HAP-1 (cell line): ENCODE measurements around the gene ATP6V1B1.

Experiments
- DNase-seq, 2 experiments: peaks; one replicate each; pipeline ENCODE4 v3.0.0-alpha.2; 2016 to 2020; ENCODE audit warnings: low spot score in 2 of 2
- H3K27me3 ChIP-seq: fragments of 250-450 bp; sonication (Bioruptor Pico); 2 replicates; pipeline ENCODE4 v1.5.1; 2020; ENCODE audit warnings: low read depth, mild to moderate bottlenecking, moderate library complexity
- H3K36me3 ChIP-seq: fragments of 250-450 bp; sonication (Bioruptor Pico); replicated peaks from 2 replicates; pipeline ENCODE4 v1.5.1; 2020; ENCODE audit warnings: mild to moderate bottlenecking
- H3K4me1 ChIP-seq: fragments of 250-450 bp; sonication (Bioruptor Pico); 2 replicates; pipeline ENCODE4 v1.5.1; 2020; ENCODE audit warnings: mild to moderate bottlenecking
- H3K4me3 ChIP-seq: fragments of 250-450 bp; sonication (Bioruptor Pico); 2 replicates; pipeline ENCODE4 v1.5.1; 2020; ENCODE audit warnings: mild to moderate bottlenecking, moderate library complexity
- H3K9me3 ChIP-seq: fragments of 250-450 bp; sonication (Bioruptor Pico); 2 replicates; pipeline ENCODE4 v1.5.1; 2020; ENCODE audit warnings: mild to moderate bottlenecking, moderate library complexity
- in situ Hi-C: fragments of 300-500 bp; cut with MboI; formaldehyde crosslinking; loops from 3 replicates; pipeline ENCODE4 v1.14.3; 2020; ENCODE audit warnings: low sequenced_read_pairs, inconsistent platforms, mixed read lengths

The ATP6V1B1 gene

GRCh38 chr2:70965506-70965905 lies 29.8 kb downstream of the ATP6V1B1 start:
- H3K9me3 ChIP-seq: no peaks in the 10 kb centered on the region
- H3K4me3 ChIP-seq: peak overlapping the region; percentile 37
- in situ Hi-C loops: no loop called here
- no peaks in the 10 kb centered on the region for H3K4me1 ChIP-seq
- DNase-seq: no peak
- no peaks in the 10 kb centered on the region for H3K36me3 ChIP-seq
- H3K27me3 ChIP-seq: peaks cover 5% of the 10 kb centered on the region

GRCh38 chr2:70966681-70967080 lies 31.0 kb downstream of the ATP6V1B1 start:
- no peak overlapping the region for H3K4me3 ChIP-seq
- H3K4me1 ChIP-seq: no peaks in the 10 kb centered on the region
- DNase-seq: no peak
- H3K27me3 ChIP-seq: peaks cover 9% of the 10 kb centered on the region
- no peaks in the 10 kb centered on the region for H3K9me3 ChIP-seq
- in situ Hi-C loops: no loop called here
- no peaks in the 10 kb centered on the region for H3K36me3 ChIP-seq

- no peaks in the 10 kb centered on the region for H3K4me1 ChIP-seq
- no peaks in the 10 kb centered on the region for H3K36me3 ChIP-seq
- H3K27me3 ChIP-seq: peaks cover 9% of the 10 kb centered on the region
- H3K4me3 ChIP-seq: no peak overlapping the region
- DNase-seq: no peak
- in situ Hi-C loops: no loop called here
- H3K9me3 ChIP-seq: no peaks in the 10 kb centered on the region
Measured at GRCh38 chr2:70967189-70967588, 31.5 kb downstream of the ATP6V1B1 start.

- DNase-seq: no peak
- H3K4me3 ChIP-seq: no peak overlapping the region
- no peaks in the 10 kb centered on the region for H3K9me3 ChIP-seq
- H3K27me3 ChIP-seq: peaks cover 11% of the 10 kb centered on the region
- in situ Hi-C loops: no loop called here
- H3K36me3 ChIP-seq: no peaks in the 10 kb centered on the region
- peaks cover 4% of the 10 kb centered on the region for H3K4me1 ChIP-seq
Measured at GRCh38 chr2:70974592-70974991, 38.9 kb downstream of the ATP6V1B1 start.

GRCh38 chr2:70975237-70975636 lies 39.5 kb downstream of the ATP6V1B1 start:
- H3K4me1 ChIP-seq: peaks cover 4% of the 10 kb centered on the region
- no peaks in the 10 kb centered on the region for H3K36me3 ChIP-seq
- no peaks in the 10 kb centered on the region for H3K9me3 ChIP-seq
- in situ Hi-C loops: no loop called here
- no peak for DNase-seq
- H3K4me3 ChIP-seq: no peak overlapping the region
- peaks cover 9% of the 10 kb centered on the region for H3K27me3 ChIP-seq

GRCh38 chr2:70977605-70978205 lies 42.0 kb downstream of the ATP6V1B1 start:
- DNase-seq: no peak

GRCh38 chr2:70978341-70979179 lies 42.9 kb downstream of the ATP6V1B1 start, which contains the start of gene ANKRD53:
Gene ANKRD53, plus strand, starts transcription at chr2:70978630. Its CDS starts 16 bp downstream, at chr2:70978646.
- in situ Hi-C loops: no loop called here
- Histone ChIP-seq H3K36me3 (no peaks in the 10 kb centered on the region), H3K4me1 (peaks cover 4% of the 10 kb centered on the region), H3K4me3 (no peak within 1 kb of the TSS), H3K27me3 (no peaks in the 10 kb centered on the region; the same call in 1 of the 2 replicates), H3K9me3 (no peaks in the 10 kb centered on the region)
- no peak for DNase-seq

More at GRCh38 chr2:70977605-70978205, 42.0 kb downstream of the ATP6V1B1 start:
- in situ Hi-C loops: no loop called here
- Histone ChIP-seq H3K4me3 (peak overlapping the region; percentile 34), H3K36me3 (no peaks in the 10 kb centered on the region), H3K9me3 (no peaks in the 10 kb centered on the region), H3K4me1 (peaks cover 4% of the 10 kb centered on the region), H3K27me3 (peaks cover 3% of the 10 kb centered on the region; the same call in 1 of the 2 replicates)

GRCh38 chr2:70979180-70979488 lies 43.4 kb downstream of the ATP6V1B1 start:
- no peak overlapping the region for H3K4me3 ChIP-seq
- in situ Hi-C loops: no loop called here
- DNase-seq: no peak
- H3K36me3 ChIP-seq: no peaks in the 10 kb centered on the region
- no peaks in the 10 kb centered on the region for H3K27me3 ChIP-seq
- peaks cover 4% of the 10 kb centered on the region for H3K4me1 ChIP-seq
- H3K9me3 ChIP-seq: no peaks in the 10 kb centered on the region

- no peaks in the 10 kb centered on the region for H3K27me3 ChIP-seq
- in situ Hi-C loops: no loop called here
- no peaks in the 10 kb centered on the region for H3K9me3 ChIP-seq
- no peak overlapping the region for H3K4me3 ChIP-seq
- H3K36me3 ChIP-seq: no peaks in the 10 kb centered on the region
- DNase-seq: no peak
- peaks cover 4% of the 10 kb centered on the region for H3K4me1 ChIP-seq
Measured at GRCh38 chr2:70979626-70980025, 43.9 kb downstream of the ATP6V1B1 start.

GRCh38 chr2:70981421-70981820 lies 45.7 kb downstream of the ATP6V1B1 start:
- Histone ChIP-seq H3K9me3 (no peaks in the 10 kb centered on the region), H3K27me3 (no peaks in the 10 kb centered on the region), H3K4me1 (peaks cover 3% of the 10 kb centered on the region), H3K36me3 (peaks cover 8% of the 10 kb centered on the region; the same call in 1 of the 2 replicates), H3K4me3 (no peak overlapping the region)
- in situ Hi-C loops: no loop called here
- DNase-seq: no peak

GRCh38 chr2:70981866-70982810 lies 46.4 kb downstream of the ATP6V1B1 start:
- in situ Hi-C loops: no loop called here
- Histone ChIP-seq H3K27me3 (no peaks in the 10 kb centered on the region), H3K4me3 (no peak overlapping the region), H3K4me1 (no peaks in the 10 kb centered on the region; the same call in 1 of the 2 replicates), H3K36me3 (peaks cover 12% of the 10 kb centered on the region; the same call in 1 of the 2 replicates), H3K9me3 (no peaks in the 10 kb centered on the region)
- DNase-seq: peak in 1 of 2 experiments; percentile 6

- peak in 1 of 2 experiments; percentile 2 for DNase-seq
- Histone ChIP-seq H3K27me3 (no peaks in the 10 kb centered on the region), H3K9me3 (no peaks in the 10 kb centered on the region), H3K4me1 (no peaks in the 10 kb centered on the region), H3K36me3 (peaks cover 19% of the 10 kb centered on the region; the same call in 1 of the 2 replicates), H3K4me3 (no peak overlapping the region)
- in situ Hi-C loops: no loop called here
Measured at GRCh38 chr2:70982971-70983370, 47.3 kb downstream of the ATP6V1B1 start.

- Histone ChIP-seq H3K36me3 (peaks cover 24% of the 10 kb centered on the region), H3K9me3 (no peaks in the 10 kb centered on the region), H3K4me3 (no peak overlapping the region), H3K4me1 (no peaks in the 10 kb centered on the region), H3K27me3 (no peaks in the 10 kb centered on the region)
- in situ Hi-C loops: no loop called here
- DNase-seq: peak in 1 of 2 experiments; percentile 6
Measured at GRCh38 chr2:70983506-70984227, 48.0 kb downstream of the ATP6V1B1 start.
